ENCODE results near the gene ERGIC3. TPM values are rescaled to one million over a fixed set of nuclear protein-coding genes. Genes with fewer than 3 reads are reported as not detected.

ERGIC3 gene
- total RNA-seq, 1 experiment from 2014 or later: 265 TPM

GRCh38 chr20:35511814-35512420 lies 30.0 kb upstream of the ERGIC3 start:
- no peaks in the 10 kb centered on the region for H3K27me3 ChIP-seq (ENCODE audit: control insufficient read depth, insufficient read depth, low read length)
- no peak for DNase-seq (ENCODE audit: low read depth, low spot score)
- no peak overlapping the region for H3K27ac ChIP-seq (ENCODE audit: low read length)
- H3K4me1 ChIP-seq (ENCODE audit: control insufficient read depth, insufficient read depth, low read length): peaks cover 3% of the 10 kb centered on the region; the same call in 1 of the 2 replicates
- no peak; the same call in 1 of the 2 replicates for ATAC-seq
- no TSS peak for BruUV-seq (replicated peaks)
- in situ Hi-C loops (cut with HindIII; ENCODE audit: low pct_unique_long_range_greater_than_20kb, low sequenced_read_pairs) (no loop called here), intact Hi-C loops (cut with micrococcal nuclease; ENCODE audit: unreplicated experiment) (no loop called here)
- POLR2A ChIA-PET: no interaction called here
- H3K4me3 ChIP-seq (ENCODE audit: low read depth in 2 of 2, low read length in 2 of 2): no peak overlapping the region
- no peaks in the 10 kb centered on the region; the same call in 1 of the 2 replicates for H3K36me3 ChIP-seq (ENCODE audit: control insufficient read depth, insufficient read depth, low read length)
- CTCF ChIA-PET: interaction anchor here (0.5 to 0.9 kb wide), 2 partner anchors 44 to 49 kb away, joined by 3 to 4 read pairs; no protein-coding TSS in a partner anchor
- TF ChIP-seq CTCF (IDR thresholded peaks at IDR 0.05) (peak; percentile 81; the same call in 1 of the 2 replicates), SIN3A (IDR thresholded peaks at IDR 0.05; ENCODE audit: borderline replicate concordance, insufficient read depth, low read depth, low read length) (no peak), REST (IDR thresholded peaks at IDR 0.05; ENCODE audit: insufficient read depth in 1 of 2, low read depth in 2 of 2, low read length in 1 of 2) (no peak)
- H3K9me3 ChIP-seq (ENCODE audit: control insufficient read depth, insufficient read depth, low read depth, low read length): no peaks in the 10 kb centered on the region

GRCh38 chr20:35514371-35514932 lies 27.4 kb upstream of the ERGIC3 start:
- TF ChIP-seq REST (IDR thresholded peaks at IDR 0.05; ENCODE audit: insufficient read depth in 1 of 2, low read depth in 2 of 2, low read length in 1 of 2) (no peak), SIN3A (IDR thresholded peaks at IDR 0.05; ENCODE audit: borderline replicate concordance, insufficient read depth, low read depth, low read length) (no peak), CTCF (IDR thresholded peaks at IDR 0.05) (no peak), POLR2AphosphoS5 (IDR thresholded peaks at IDR 0.05; ENCODE audit: low read depth, low read length) (no peak), TCF7L2 (IDR thresholded peaks at IDR 0.05; ENCODE audit: low read depth, low read length) (no peak)
- intact Hi-C loops (cut with micrococcal nuclease; ENCODE audit: unreplicated experiment): no loop called here
- Histone ChIP-seq H3K36me3 (ENCODE audit: control insufficient read depth, insufficient read depth, low read length) (no peaks in the 10 kb centered on the region; the same call in 1 of the 2 replicates), H3K4me3 (ENCODE audit: low read depth in 2 of 2, low read length in 2 of 2) (no peak overlapping the region), H3K27ac (ENCODE audit: low read length) (no peak overlapping the region), H3K4me1 (ENCODE audit: control insufficient read depth, insufficient read depth, low read length) (peaks cover 3% of the 10 kb centered on the region; the same call in 1 of the 2 replicates), H3K9me3 (ENCODE audit: control insufficient read depth, insufficient read depth, low read depth, low read length) (no peaks in the 10 kb centered on the region), H3K27me3 (ENCODE audit: control insufficient read depth, insufficient read depth, low read length) (no peaks in the 10 kb centered on the region)
- DNase-seq (ENCODE audit: low read depth, low spot score) (no peak), ATAC-seq (no peak)
- in situ Hi-C loops (cut with HindIII; ENCODE audit: low pct_unique_long_range_greater_than_20kb, low sequenced_read_pairs): no loop called here
- ChIA-PET CTCF (no interaction called here), POLR2A (interaction anchor here (0.5 kb wide), 1 partner anchor 230 kb away, joined by 7 read pairs; the partner anchor contains the start of gene EIF6)
- BruUV-seq (replicated peaks): no TSS peak

Measured in Panc1 (cell line).